ENCODE measurements around the gene DDX41. TPM values are rescaled to one million over a fixed set of nuclear protein-coding genes. Genes with fewer than 3 reads are reported as not detected.

DDX41 gene
- total and polyA plus RNA-seq, 11 donors: 24.4 to 65.4 (median 37.7) TPM

- intact Hi-C loops (cut with DNase I): no loop called here
- no peak for ATAC-seq
- H3K27me3 ChIP-seq: no peaks in the 10 kb centered on the region
- 91 to 96% (median 96%) methylated on average over 16 of the region's 16 CpGs for WGBS, 4 donors
- no peak for DNase-seq
- H3K27ac ChIP-seq: peak overlapping the region in 1 of 12 donors; percentile 96
- no peak overlapping the region for H3K4me3 ChIP-seq
- peaks cover 3 to 45% (median 34%) of the 10 kb centered on the region in 12 donors for H3K4me1 ChIP-seq
- TF ChIP-seq CTCF (IDR thresholded peaks at IDR 0.05) (no peak), POLR2A (IDR thresholded peaks at IDR 0.05) (no peak)
- H3K9me3 ChIP-seq: no peaks in the 10 kb centered on the region
- peaks cover 0 to 82% (median 69%) of the 10 kb centered on the region in 9 donors for H3K36me3 ChIP-seq
Measured at GRCh38 chr5:177490992-177491391, 25.8 kb downstream of the DDX41 start.

- ATAC-seq (no peak), DNase-seq (no peak)
- Histone ChIP-seq H3K4me1 (peaks cover 3 to 40% (median 29%) of the 10 kb centered on the region in 12 donors), H3K27ac (peak overlapping the region in 1 of 12 donors; percentile 96), H3K9me3 (no peaks in the 10 kb centered on the region), H3K36me3 (peaks cover 0 to 86% (median 74%) of the 10 kb centered on the region in 9 donors), H3K4me3 (no peak overlapping the region), H3K27me3 (no peaks in the 10 kb centered on the region)
- WGBS, 4 donors: 78 to 93% (median 89%) methylated on average over 15 of the region's 15 CpGs
- no peak for TF ChIP-seq CTCF (IDR thresholded peaks at IDR 0.05)
- no peak for TF ChIP-seq POLR2A (IDR thresholded peaks at IDR 0.05)
- intact Hi-C loops (cut with DNase I): no loop called here
Measured at GRCh38 chr5:177490311-177490991, 26.3 kb downstream of the DDX41 start.

DNA sequence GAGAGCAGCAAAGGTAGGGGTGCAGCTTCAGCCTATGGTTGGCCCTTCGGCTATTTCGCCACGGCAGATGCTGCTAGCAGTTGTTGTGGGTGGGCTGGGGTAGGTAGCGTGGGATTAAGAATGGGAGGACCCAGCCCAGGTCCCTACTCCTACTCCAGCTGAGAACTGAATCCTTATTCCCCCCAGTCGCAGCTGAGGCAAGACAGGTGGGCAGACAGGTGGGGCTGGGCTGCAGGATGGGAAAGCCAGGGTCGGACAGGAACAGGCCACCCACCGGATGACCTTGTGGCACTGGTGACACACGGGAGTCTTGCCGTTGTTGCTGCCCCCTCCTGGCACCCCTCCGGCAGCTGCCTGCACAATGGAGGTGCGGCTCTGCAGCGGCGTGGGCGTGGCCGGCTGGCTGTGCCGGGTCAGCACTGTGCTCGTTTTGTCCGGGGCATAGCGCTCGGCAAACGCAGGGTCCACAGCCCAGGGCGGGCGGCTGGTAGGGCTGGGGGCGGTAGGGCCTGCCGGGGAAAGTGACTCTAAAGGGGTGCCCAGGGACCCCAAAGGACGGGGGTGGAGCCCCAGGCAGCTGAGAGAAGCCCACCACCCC is 27.5 kb downstream of the DDX41 start:
- no peak for ATAC-seq
- Histone ChIP-seq H3K9me3 (no peaks in the 10 kb centered on the region), H3K4me1 (peaks cover 0 to 31% (median 17%) of the 10 kb centered on the region in 12 donors), H3K27ac (peak overlapping the region in 1 of 12 donors; percentile 96), H3K36me3 (peaks cover 0 to 95% (median 81%) of the 10 kb centered on the region in 9 donors), H3K4me3 (no peak overlapping the region), H3K27me3 (no peaks in the 10 kb centered on the region)
- intact Hi-C loops (cut with DNase I): no loop called here
- DNase-seq: peak in 1 of 5 donors; percentile 67
- no peak for TF ChIP-seq CTCF (IDR thresholded peaks at IDR 0.05)
- 80 to 87% (median 84%) methylated on average over 25 to 26 of the region's 26 CpGs for WGBS, 4 donors

- no peaks in the 10 kb centered on the region for H3K27me3 ChIP-seq
- ATAC-seq (no peak), DNase-seq (no peak)
- no peaks in the 10 kb centered on the region for H3K9me3 ChIP-seq
- peak overlapping the region in 1 of 12 donors; percentile 67 for H3K27ac ChIP-seq
- H3K36me3 ChIP-seq: peaks cover 0 to 94% (median 87%) of the 10 kb centered on the region in 9 donors
- H3K4me1 ChIP-seq: peaks cover 0 to 19% (median 4%) of the 10 kb centered on the region in 12 donors
- 87 to 93% (median 93%) methylated on average over 15 of the region's 15 CpGs for WGBS, 4 donors
- H3K4me3 ChIP-seq: no peak overlapping the region
- intact Hi-C loops (cut with DNase I): no loop called here
- TF ChIP-seq POLR2A (IDR thresholded peaks at IDR 0.05): no peak
- no peak for TF ChIP-seq CTCF (IDR thresholded peaks at IDR 0.05)
Measured at GRCh38 chr5:177487975-177488374, 28.8 kb downstream of the DDX41 start.

Data from heart left ventricle (tissue), 16 donors.